ENCODE data around the gene USB1. TPM values are rescaled to one million over a fixed set of nuclear protein-coding genes. Genes with fewer than 3 reads are reported as not detected.

Gene USB1
- total RNA-seq, 1 experiment from 2014 or later = 18.7 TPM

- TF ChIP-seq CTCF (conservative IDR thresholded peaks at IDR 0.05; ENCODE audit: low read depth, low read length) = no peak
- no peak for TF ChIP-seq EZH2phosphoT487 (IDR thresholded peaks at IDR 0.05; ENCODE audit: borderline replicate concordance, low read length)
- TF ChIP-seq EZH2 (IDR thresholded peaks at IDR 0.05; ENCODE audit: low read length, unreplicated experiment) = no peak
- no peaks in the 10 kb centered on the region for H3K9me3 ChIP-seq (ENCODE audit: low read length)
- no peaks in the 10 kb centered on the region for H3K79me2 ChIP-seq (ENCODE audit: low read length)
- POLR2A ChIA-PET (ENCODE audit: unreplicated experiment) = no interaction called here
- DNase-seq (no peak), ATAC-seq (no peak)
- H2AFZ ChIP-seq (ENCODE audit: low read length) = no peak overlapping the region
- intact Hi-C loops (cut with micrococcal nuclease) = no loop called here
- H3F3A ChIP-seq (ENCODE audit: low read length, unreplicated experiment) = no peaks in the 10 kb centered on the region
- H3K4me1 ChIP-seq (ENCODE audit: insufficient read depth, low read length) = peaks cover 6% of the 10 kb centered on the region; the same call in 1 of the 2 replicates
- H3K4me2 ChIP-seq (ENCODE audit: low read length) = no peak overlapping the region
- CTCF ChIA-PET = no interaction called here
- H3K9ac ChIP-seq (ENCODE audit: low read length) = no peak overlapping the region
- no peaks in the 10 kb centered on the region for H4K20me1 ChIP-seq (ENCODE audit: low read length)
- H3K27ac ChIP-seq (ENCODE audit: low read length) = no peak overlapping the region
- no peak overlapping the region for H3K4me3 ChIP-seq (ENCODE audit: low read length)
- no peaks in the 10 kb centered on the region for H3K36me3 ChIP-seq (ENCODE audit: low read depth, low read length)
- H3K27me3 ChIP-seq (ENCODE audit: low read length) = no peaks in the 10 kb centered on the region
- no peaks in the 10 kb centered on the region for H3K9me2 ChIP-seq (replicated peaks; ENCODE audit: low read length)
- BruUV-seq (replicated peaks) = no TSS peak
Measured at GRCh38 chr16:58031016-58031800, 30.0 kb downstream of the USB1 start.

DNA sequence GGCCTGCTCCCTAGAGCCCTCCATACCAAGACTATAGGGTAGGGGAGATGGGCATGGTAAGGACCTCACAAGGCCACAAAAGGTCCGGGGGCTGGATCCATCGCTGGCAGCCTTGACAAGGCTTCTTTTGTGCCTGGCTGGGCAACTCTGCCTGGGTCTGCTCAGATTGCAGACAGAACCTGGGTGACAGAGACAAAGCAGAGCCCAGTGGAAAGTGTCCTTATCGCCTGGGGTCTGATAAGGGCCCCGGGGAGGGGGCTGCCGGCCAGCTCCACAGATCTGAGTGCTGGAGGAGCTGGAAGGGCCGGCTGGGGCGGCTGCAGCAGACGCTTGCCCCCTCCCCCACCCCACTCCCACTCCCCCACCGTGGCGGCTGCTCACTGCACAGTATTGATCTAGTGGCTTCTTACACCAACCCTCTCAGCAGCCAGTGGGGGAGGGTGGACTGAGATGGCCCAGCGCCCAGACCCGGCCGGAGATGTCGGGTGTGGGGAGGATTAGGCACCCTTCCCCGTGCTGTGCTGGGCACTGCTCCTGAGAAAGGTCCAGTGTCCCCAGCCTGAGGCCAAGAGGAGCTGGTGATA is 31.6 kb downstream of the USB1 start:
- Histone ChIP-seq H4K20me1 (ENCODE audit: low read length) (no peaks in the 10 kb centered on the region), H3K79me2 (ENCODE audit: low read length) (no peaks in the 10 kb centered on the region), H2AFZ (ENCODE audit: low read length) (no peak overlapping the region), H3K4me3 (ENCODE audit: low read length) (no peak overlapping the region), H3K9me3 (ENCODE audit: low read length) (no peaks in the 10 kb centered on the region), H3K9ac (ENCODE audit: low read length) (no peak overlapping the region), H3K36me3 (ENCODE audit: low read depth, low read length) (no peaks in the 10 kb centered on the region), H3K9me2 (replicated peaks; ENCODE audit: low read length) (no peaks in the 10 kb centered on the region), H3K4me1 (ENCODE audit: insufficient read depth, low read length) (no peaks in the 10 kb centered on the region), H3K27ac (ENCODE audit: low read length) (no peak overlapping the region), H3F3A (ENCODE audit: low read length, unreplicated experiment) (no peaks in the 10 kb centered on the region), H3K27me3 (ENCODE audit: low read length) (no peaks in the 10 kb centered on the region), H3K4me2 (ENCODE audit: low read length) (no peak overlapping the region)
- DNase-seq = no peak
- ChIA-PET POLR2A (ENCODE audit: unreplicated experiment) (no interaction called here), CTCF (no interaction called here)
- TF ChIP-seq CTCF (conservative IDR thresholded peaks at IDR 0.05; ENCODE audit: low read depth, low read length) (no peak), EZH2phosphoT487 (IDR thresholded peaks at IDR 0.05; ENCODE audit: borderline replicate concordance, low read length) (no peak), EZH2 (IDR thresholded peaks at IDR 0.05; ENCODE audit: low read length, unreplicated experiment) (no peak)
- ATAC-seq = no peak
- no TSS peak for BruUV-seq (replicated peaks)
- intact Hi-C loops (cut with micrococcal nuclease) = no loop called here

GRCh38 chr16:58034128-58034685 is 33.0 kb downstream of the USB1 start:
- POLR2A ChIA-PET (ENCODE audit: unreplicated experiment) = no interaction called here
- Histone ChIP-seq H3F3A (ENCODE audit: low read length, unreplicated experiment) (no peaks in the 10 kb centered on the region), H3K9me2 (replicated peaks; ENCODE audit: low read length) (no peaks in the 10 kb centered on the region), H3K9me3 (ENCODE audit: low read length) (no peaks in the 10 kb centered on the region), H3K27ac (ENCODE audit: low read length) (no peak overlapping the region), H3K4me1 (ENCODE audit: insufficient read depth, low read length) (no peaks in the 10 kb centered on the region), H3K4me3 (ENCODE audit: low read length) (no peak overlapping the region), H3K9ac (ENCODE audit: low read length) (no peak overlapping the region), H3K4me2 (ENCODE audit: low read length) (no peak overlapping the region), H4K20me1 (ENCODE audit: low read length) (no peaks in the 10 kb centered on the region), H3K79me2 (ENCODE audit: low read length) (no peaks in the 10 kb centered on the region), H2AFZ (ENCODE audit: low read length) (no peak overlapping the region), H3K27me3 (ENCODE audit: low read length) (no peaks in the 10 kb centered on the region), H3K36me3 (ENCODE audit: low read depth, low read length) (no peaks in the 10 kb centered on the region)
- CTCF ChIA-PET = no interaction called here
- intact Hi-C loops (cut with micrococcal nuclease) = no loop called here
- BruUV-seq (replicated peaks) = no TSS peak
- DNase-seq (no peak), ATAC-seq (no peak)
- TF ChIP-seq CTCF (conservative IDR thresholded peaks at IDR 0.05; ENCODE audit: low read depth, low read length) (no peak), EZH2phosphoT487 (IDR thresholded peaks at IDR 0.05; ENCODE audit: borderline replicate concordance, low read length) (no peak), EZH2 (IDR thresholded peaks at IDR 0.05; ENCODE audit: low read length, unreplicated experiment) (no peak)
